Measurements from ENCODE around the gene FAM13A.
"Not testable (repeated sequence)": the region's sequence is repeated elsewhere in the genome, so short reads cannot be mapped to it uniquely, and the experiment has no call there.

- TF ChIP-seq CTCF (IDR thresholded peaks at IDR 0.05); ZFX (IDR thresholded peaks at IDR 0.05; ENCODE audit: borderline replicate concordance): not testable (repeated sequence)
These were observed 143.8 kb downstream of the FAM13A start for GRCh38 chr4:88913181-88913580.
